ENCODE results near the gene MCM3. TPM values are rescaled to one million over a fixed set of nuclear protein-coding genes. Genes with fewer than 3 reads are reported as not detected.

Gene MCM3
- total and polyA plus RNA-seq, 4 donors = 7.4 to 60.8 (median 12.3) TPM

GRCh38 chr6:52215787-52216186 lies 68.8 kb downstream of the MCM3 start:
- Histone ChIP-seq H3K4me3 (ENCODE audit: low read depth in 1 of 3, low read length in 3 of 3) (no peak overlapping the region), H3K9me3 (ENCODE audit: control insufficient read depth in 4 of 4, low read length in 3 of 4) (no peaks in the 10 kb centered on the region), H3K36me3 (ENCODE audit: control insufficient read depth in 4 of 4, insufficient read depth in 3 of 4, low read depth in 1 of 4, low read length in 3 of 4) (no peaks in the 10 kb centered on the region), H3K9ac (ENCODE audit: low read depth in 1 of 2, low read length in 2 of 2) (no peak overlapping the region), H3K4me1 (ENCODE audit: control insufficient read depth in 4 of 4, insufficient read depth in 4 of 4, low read length in 3 of 4) (no peaks in the 10 kb centered on the region), H3K27me3 (ENCODE audit: control insufficient read depth in 4 of 4, insufficient read depth in 4 of 4, low read length in 3 of 4) (no peaks in the 10 kb centered on the region), H3K27ac (ENCODE audit: low read depth in 1 of 2, low read length in 2 of 2) (no peak overlapping the region)
- DNase-seq (ENCODE audit: low spot score) = no peak
- no peak for TF ChIP-seq FOXA2 (IDR thresholded peaks at IDR 0.05)
- no peak for TF ChIP-seq EGR1 (IDR thresholded peaks at IDR 0.05; ENCODE audit: low read depth in 2 of 2)
- TF ChIP-seq RXRA (IDR thresholded peaks at IDR 0.05) = no peak
- no peak for TF ChIP-seq TAF1 (conservative IDR thresholded peaks at IDR 0.05)
- no peak for TF ChIP-seq RAD21 (IDR thresholded peaks at IDR 0.05)
- TF ChIP-seq YY1 (IDR thresholded peaks at IDR 0.05) = no peak
- TF ChIP-seq REST (IDR thresholded peaks at IDR 0.05) = no peak
- TF ChIP-seq GABPA (IDR thresholded peaks at IDR 0.05 in 1 of 2, conservative IDR thresholded peaks at IDR 0.05 in 1 of 2) = no peak
- no peak for TF ChIP-seq JUND (IDR thresholded peaks at IDR 0.05)
- TF ChIP-seq SP1 (IDR thresholded peaks at IDR 0.05) = no peak
- TF ChIP-seq, protein P1, sequence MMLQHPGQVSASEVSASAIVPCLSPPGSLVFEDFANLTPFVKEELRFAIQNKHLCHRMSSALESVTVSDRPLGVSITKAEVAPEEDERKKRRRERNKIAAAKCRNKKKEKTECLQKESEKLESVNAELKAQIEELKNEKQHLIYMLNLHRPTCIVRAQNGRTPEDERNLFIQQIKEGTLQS (IDR thresholded peaks at IDR 0.05) = no peak
- no peak for TF ChIP-seq CTCF (IDR thresholded peaks at IDR 0.05; ENCODE audit: low read depth, low read length, missing input control)

Other genes with a start within 250 kb of the MCM3 start
- gene PKHD1, start 197.1 kb downstream of the MCM3 start, total RNA-seq = 10 to 100 TPM in 1 of 2 donors, 1 to 10 TPM in 1; 5.6 to 10.6 TPM
- gene PKHD1, start 197.1 kb downstream of the MCM3 start, polyA plus RNA-seq = under 1 TPM; 0.45 to 0.86 TPM
- gene IL17A, start 98.4 kb downstream of the MCM3 start, total RNA-seq = not detected
- not detected for gene IL17A, start 98.4 kb downstream of the MCM3 start, polyA plus RNA-seq
- not detected for gene IL17F, start 40.2 kb downstream of the MCM3 start, total RNA-seq
- gene IL17F, start 40.2 kb downstream of the MCM3 start, polyA plus RNA-seq = not detected
- gene PAQR8, start 77.4 kb upstream of the MCM3 start, total RNA-seq = 1 to 10 TPM in 1 of 2 donors, under 1 TPM in 1; 0.84 to 3.3 TPM
- under 1 TPM; 0.43 to 0.63 TPM for gene PAQR8, start 77.4 kb upstream of the MCM3 start, polyA plus RNA-seq
- 10 to 100 TPM in 1 of 2 donors, 1 to 10 TPM in 1; 3.7 to 10.1 TPM for gene EFHC1, start 135.6 kb upstream of the MCM3 start, total RNA-seq
- gene EFHC1, start 135.6 kb upstream of the MCM3 start, polyA plus RNA-seq = 10 to 100 TPM in 1 of 2 donors, 1 to 10 TPM in 1; 3.3 to 11.3 TPM

Measured in liver (tissue), 9 donors.